HL-60 (cell line): Measurements from ENCODE around the gene LCOR.

Experiments
- DNase-seq, 2 experiments: peaks; one replicate each; pipeline ENCODE4 v3.0.0-alpha.2; 2010 to 2020; ENCODE audit warnings: low read depth in 1 of 2, low spot score in 1 of 2
- H3K27ac ChIP-seq: fragments of 250-450 bp; sonication (Bioruptor Pico); replicated peaks from 2 replicates; pipeline ENCODE4 v1.5.1; 2020; ENCODE audit warnings: mild to moderate bottlenecking, moderate library complexity
- H3K27me3 ChIP-seq: fragments of 250-450 bp; sonication (Bioruptor Pico); 2 replicates; pipeline ENCODE4 v1.5.1; 2021; ENCODE audit warnings: mild to moderate bottlenecking, moderate library complexity; ENCODE audit not compliant: insufficient read depth, poor library complexity, severe bottlenecking
- H3K4me3 ChIP-seq: replicated peaks from 2 replicates; pipeline ENCODE4 v1.5.1; 2011; ENCODE audit warnings: mild to moderate bottlenecking, control low read depth, low read length; ENCODE audit not compliant: insufficient read depth
- CTCF ChIP-seq: IDR thresholded peaks from one replicate; pipeline ENCODE4 v1.5.1; 2011; ENCODE audit warnings: low read length, control low read depth, inconsistent platforms; ENCODE audit not compliant: insufficient read depth
- GABPA ChIP-seq: IDR thresholded peaks from 2 replicates; pipeline ENCODE4 v1.6.1; 2012; ENCODE audit warnings: low read depth
- POLR2AphosphoS5 ChIP-seq: IDR thresholded peaks from 2 replicates; pipeline ENCODE4 v1.6.1; 2012; ENCODE audit warnings: low read depth
- SPI1 ChIP-seq: IDR thresholded peaks from 2 replicates; pipeline ENCODE4 v1.6.1; 2012; ENCODE audit warnings: low read depth, mild to moderate bottlenecking, borderline replicate concordance
- TF ChIP-seq, protein P1 (sequence below): IDR thresholded peaks from 2 replicates; pipeline ENCODE4 v1.6.1; 2012; ENCODE audit warnings: low read depth; ENCODE audit not compliant: insufficient replicate concordance

Gene LCOR

GRCh38 chr10:96878057-96878456 is 46.0 kb downstream of the LCOR start:
- H3K27ac ChIP-seq: no peak overlapping the region
- TF ChIP-seq, protein P1, sequence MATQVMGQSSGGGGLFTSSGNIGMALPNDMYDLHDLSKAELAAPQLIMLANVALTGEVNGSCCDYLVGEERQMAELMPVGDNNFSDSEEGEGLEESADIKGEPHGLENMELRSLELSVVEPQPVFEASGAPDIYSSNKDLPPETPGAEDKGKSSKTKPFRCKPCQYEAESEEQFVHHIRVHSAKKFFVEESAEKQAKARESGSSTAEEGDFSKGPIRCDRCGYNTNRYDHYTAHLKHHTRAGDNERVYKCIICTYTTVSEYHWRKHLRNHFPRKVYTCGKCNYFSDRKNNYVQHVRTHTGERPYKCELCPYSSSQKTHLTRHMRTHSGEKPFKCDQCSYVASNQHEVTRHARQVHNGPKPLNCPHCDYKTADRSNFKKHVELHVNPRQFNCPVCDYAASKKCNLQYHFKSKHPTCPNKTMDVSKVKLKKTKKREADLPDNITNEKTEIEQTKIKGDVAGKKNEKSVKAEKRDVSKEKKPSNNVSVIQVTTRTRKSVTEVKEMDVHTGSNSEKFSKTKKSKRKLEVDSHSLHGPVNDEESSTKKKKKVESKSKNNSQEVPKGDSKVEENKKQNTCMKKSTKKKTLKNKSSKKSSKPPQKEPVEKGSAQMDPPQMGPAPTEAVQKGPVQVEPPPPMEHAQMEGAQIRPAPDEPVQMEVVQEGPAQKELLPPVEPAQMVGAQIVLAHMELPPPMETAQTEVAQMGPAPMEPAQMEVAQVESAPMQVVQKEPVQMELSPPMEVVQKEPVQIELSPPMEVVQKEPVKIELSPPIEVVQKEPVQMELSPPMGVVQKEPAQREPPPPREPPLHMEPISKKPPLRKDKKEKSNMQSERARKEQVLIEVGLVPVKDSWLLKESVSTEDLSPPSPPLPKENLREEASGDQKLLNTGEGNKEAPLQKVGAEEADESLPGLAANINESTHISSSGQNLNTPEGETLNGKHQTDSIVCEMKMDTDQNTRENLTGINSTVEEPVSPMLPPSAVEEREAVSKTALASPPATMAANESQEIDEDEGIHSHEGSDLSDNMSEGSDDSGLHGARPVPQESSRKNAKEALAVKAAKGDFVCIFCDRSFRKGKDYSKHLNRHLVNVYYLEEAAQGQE: no peak
- TF ChIP-seq GABPA (no peak), SPI1 (no peak), POLR2AphosphoS5 (no peak), CTCF (no peak)
- H3K27me3 ChIP-seq: no peaks in the 10 kb centered on the region
- no peak overlapping the region for H3K4me3 ChIP-seq
- no peak for DNase-seq

DNA sequence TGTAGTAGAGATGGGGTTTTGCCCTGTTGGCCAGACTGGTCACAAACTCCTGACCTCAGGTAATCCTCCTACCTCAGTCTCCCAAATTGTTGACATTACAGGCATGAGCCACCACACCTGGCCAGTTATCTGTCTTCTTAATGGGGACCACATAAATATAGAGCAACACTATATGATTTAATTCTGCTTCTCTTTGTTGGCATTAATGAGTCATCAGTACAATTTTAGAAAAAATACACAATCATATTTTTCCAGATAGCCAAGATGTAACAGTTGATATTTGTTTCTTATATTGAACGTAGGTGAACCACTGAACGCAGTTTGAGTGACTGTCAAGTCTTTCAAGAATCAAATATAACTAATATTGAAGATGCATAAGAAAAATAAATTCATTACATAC is 48.5 kb downstream of the LCOR start:
- TF ChIP-seq, protein P1: no peak
- TF ChIP-seq CTCF (no peak), GABPA (no peak)
- H3K27me3 ChIP-seq: no peaks in the 10 kb centered on the region
- no peak for DNase-seq
- no peak overlapping the region for H3K4me3 ChIP-seq
- no peak overlapping the region for H3K27ac ChIP-seq

DNA sequence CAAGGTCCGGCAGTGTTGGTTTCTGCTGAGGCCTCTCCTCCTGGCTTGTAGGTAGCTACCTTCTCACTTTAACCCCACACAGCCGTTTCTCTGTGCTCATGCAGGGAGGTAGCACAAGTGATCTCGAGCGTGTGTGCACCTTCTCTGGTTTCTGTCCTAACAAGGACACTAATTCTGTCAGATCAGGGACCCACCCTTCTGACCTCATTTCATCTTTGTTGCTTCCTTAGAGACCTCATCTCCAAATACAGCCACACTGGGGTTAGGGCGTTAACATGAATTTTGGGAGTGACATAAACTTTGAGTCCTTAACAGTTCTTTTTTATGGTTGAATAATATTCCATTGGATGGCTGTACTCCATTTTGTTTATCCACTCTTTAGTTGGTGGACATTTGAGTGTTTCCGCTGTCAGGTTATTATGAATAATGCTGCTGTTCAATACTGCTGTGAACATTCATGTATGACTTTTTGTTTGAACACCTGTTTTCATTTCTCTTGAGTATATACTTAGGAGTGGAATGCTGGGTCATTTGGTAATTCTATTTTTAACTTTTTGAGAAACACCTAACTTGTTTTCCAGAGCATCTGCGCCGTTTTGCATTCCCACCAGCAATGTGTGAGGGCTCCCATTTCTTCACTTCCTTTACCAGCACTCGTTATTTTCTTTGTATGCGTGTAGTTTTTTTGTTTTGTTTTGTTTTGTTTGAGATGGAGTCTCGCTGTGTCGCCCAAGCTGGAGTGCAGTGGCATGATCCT is 57.5 kb downstream of the LCOR start:
- no peak for DNase-seq
- no peak for TF ChIP-seq GABPA
- TF ChIP-seq, protein P1: no peak
- no peak for TF ChIP-seq CTCF
- TF ChIP-seq POLR2AphosphoS5: no peak
- TF ChIP-seq SPI1: no peak
- Histone ChIP-seq H3K4me3 (no peak overlapping the region), H3K27ac (no peak overlapping the region), H3K27me3 (no peaks in the 10 kb centered on the region)
